Hematopoietic multipotent progenitor cell treated with erythropoietin and hydrocortisone succinate and interleukin-3 and kit ligand, for 4 days (in vitro differentiated cells): Measurements from ENCODE around the gene SH2D5.
A peak's percentile ranks its signal among the peaks of the same experiment; 100 is the strongest.
"Not testable (repeated sequence)": the region's sequence is repeated elsewhere in the genome, so short reads cannot be mapped to it uniquely, and the experiment has no call there.

Experiments used
- DNase-seq: peaks from one replicate; pipeline ENCODE4 v3.0.0-alpha.2; 2015

Gene SH2D5

GRCh38 chr1:20727746-20728316, 4.7 kb downstream of the SH2D5 start:
- DNase-seq, result peak; percentile 67

GRCh38 chr1:20726932-20727745, 5.4 kb downstream of the SH2D5 start:
- no peak for DNase-seq

GRCh38 chr1:20726118-20726911, 6.2 kb downstream of the SH2D5 start:
- no peak for DNase-seq

GRCh38 chr1:20725189-20726117, 7.0 kb downstream of the SH2D5 start:
- no peak for DNase-seq

GRCh38 chr1:20724364-20725188, 7.9 kb downstream of the SH2D5 start:
- no peak for DNase-seq

GRCh38 chr1:20723537-20724363, 8.8 kb downstream of the SH2D5 start:
- no peak for DNase-seq

GRCh38 chr1:20723159-20723536, 9.4 kb downstream of the SH2D5 start:
- DNase-seq, result no peak

GRCh38 chr1:20721117-20722061, 11.1 kb downstream of the SH2D5 start:
- no peak for DNase-seq

GRCh38 chr1:20720631-20721091, 11.8 kb downstream of the SH2D5 start:
- no peak for DNase-seq

- no peak for DNase-seq
These were observed 12.5 kb downstream of the SH2D5 start for GRCh38 chr1:20719871-20720620.

- DNase-seq, result no peak
These were observed 13.2 kb downstream of the SH2D5 start for GRCh38 chr1:20719261-20719660.

- DNase-seq, result not testable (repeated sequence)
These were observed 14.1 kb downstream of the SH2D5 start for GRCh38 chr1:20718343-20718882.

- DNase-seq, result peak; percentile 83
These were observed 14.8 kb downstream of the SH2D5 start, which contains the start of gene KIF17 for GRCh38 chr1:20717452-20718342. TSS of gene KIF17 (minus strand) at chr1:20718007. CDS start at chr1:20717706, 301 bp downstream.

GRCh38 chr1:20716232-20716631, 16.3 kb downstream of the SH2D5 start:
- DNase-seq, result no peak

- DNase-seq, result no peak
These were observed 17.1 kb downstream of the SH2D5 start for GRCh38 chr1:20715406-20715805.

GRCh38 chr1:20713440-20713839, 19.1 kb downstream of the SH2D5 start:
- no peak for DNase-seq

GRCh38 chr1:20712215-20712577, 20.3 kb downstream of the SH2D5 start:
- no peak for DNase-seq
